Measurements from ENCODE around the gene GALNT18.

DNA sequence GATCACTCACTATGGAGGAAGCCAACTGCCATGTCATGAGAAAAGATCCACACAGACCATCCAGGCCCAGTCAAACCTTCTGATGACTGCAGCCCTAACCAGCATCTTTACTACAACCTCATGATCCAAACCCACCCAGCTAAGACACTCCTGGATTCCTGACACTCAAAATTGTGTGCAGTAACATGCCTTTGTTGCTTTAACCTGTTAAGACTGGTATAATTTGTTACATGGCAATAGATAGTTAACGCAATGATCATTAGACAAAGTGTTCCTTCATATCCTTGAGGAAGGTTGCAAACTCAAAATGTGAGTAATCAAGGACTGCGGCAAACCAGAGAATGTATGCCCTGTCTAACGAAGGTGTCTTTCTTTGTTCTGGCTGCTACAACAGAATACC lies 221.7 kb downstream of the GALNT18 start:
- TF ChIP-seq, protein P1, sequence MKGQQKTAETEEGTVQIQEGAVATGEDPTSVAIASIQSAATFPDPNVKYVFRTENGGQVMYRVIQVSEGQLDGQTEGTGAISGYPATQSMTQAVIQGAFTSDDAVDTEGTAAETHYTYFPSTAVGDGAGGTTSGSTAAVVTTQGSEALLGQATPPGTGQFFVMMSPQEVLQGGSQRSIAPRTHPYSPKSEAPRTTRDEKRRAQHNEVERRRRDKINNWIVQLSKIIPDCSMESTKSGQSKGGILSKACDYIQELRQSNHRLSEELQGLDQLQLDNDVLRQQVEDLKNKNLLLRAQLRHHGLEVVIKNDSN (IDR thresholded peaks at IDR 0.05) = no peak
- TF ChIP-seq, protein P2, sequence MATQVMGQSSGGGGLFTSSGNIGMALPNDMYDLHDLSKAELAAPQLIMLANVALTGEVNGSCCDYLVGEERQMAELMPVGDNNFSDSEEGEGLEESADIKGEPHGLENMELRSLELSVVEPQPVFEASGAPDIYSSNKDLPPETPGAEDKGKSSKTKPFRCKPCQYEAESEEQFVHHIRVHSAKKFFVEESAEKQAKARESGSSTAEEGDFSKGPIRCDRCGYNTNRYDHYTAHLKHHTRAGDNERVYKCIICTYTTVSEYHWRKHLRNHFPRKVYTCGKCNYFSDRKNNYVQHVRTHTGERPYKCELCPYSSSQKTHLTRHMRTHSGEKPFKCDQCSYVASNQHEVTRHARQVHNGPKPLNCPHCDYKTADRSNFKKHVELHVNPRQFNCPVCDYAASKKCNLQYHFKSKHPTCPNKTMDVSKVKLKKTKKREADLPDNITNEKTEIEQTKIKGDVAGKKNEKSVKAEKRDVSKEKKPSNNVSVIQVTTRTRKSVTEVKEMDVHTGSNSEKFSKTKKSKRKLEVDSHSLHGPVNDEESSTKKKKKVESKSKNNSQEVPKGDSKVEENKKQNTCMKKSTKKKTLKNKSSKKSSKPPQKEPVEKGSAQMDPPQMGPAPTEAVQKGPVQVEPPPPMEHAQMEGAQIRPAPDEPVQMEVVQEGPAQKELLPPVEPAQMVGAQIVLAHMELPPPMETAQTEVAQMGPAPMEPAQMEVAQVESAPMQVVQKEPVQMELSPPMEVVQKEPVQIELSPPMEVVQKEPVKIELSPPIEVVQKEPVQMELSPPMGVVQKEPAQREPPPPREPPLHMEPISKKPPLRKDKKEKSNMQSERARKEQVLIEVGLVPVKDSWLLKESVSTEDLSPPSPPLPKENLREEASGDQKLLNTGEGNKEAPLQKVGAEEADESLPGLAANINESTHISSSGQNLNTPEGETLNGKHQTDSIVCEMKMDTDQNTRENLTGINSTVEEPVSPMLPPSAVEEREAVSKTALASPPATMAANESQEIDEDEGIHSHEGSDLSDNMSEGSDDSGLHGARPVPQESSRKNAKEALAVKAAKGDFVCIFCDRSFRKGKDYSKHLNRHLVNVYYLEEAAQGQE (IDR thresholded peaks at IDR 0.05; ENCODE audit: low read depth) = no peak

Measured in Ishikawa (cell line).